Activated T-helper 9 cell treated with anti-CD3 and anti-CD28 coated beads, Interleukin-2, amount 50 U/mL, for 16 hours (primary cell): Measurements from ENCODE around the gene DUSP9.
"Not testable (repeated sequence)": the region's sequence is repeated elsewhere in the genome, so short reads cannot be mapped to it uniquely, and the experiment has no call there.

ENCODE experiments used
- DNase-seq: peaks from one replicate; pipeline ENCODE4 v3.0.0-alpha.2; 2020; ENCODE audit warnings: low read depth

Gene DUSP9

GRCh38 chrX:153692611-153693156, 45.7 kb downstream of the DUSP9 start:
- DNase-seq: no peak

GRCh38 chrX:153693216-153694086, 46.4 kb downstream of the DUSP9 start:
- no peak for DNase-seq

- DNase-seq: not testable (repeated sequence)
Observed at GRCh38 chrX:153694256-153694655, 47.3 kb downstream of the DUSP9 start.

GRCh38 chrX:153694687-153695270, 47.8 kb downstream of the DUSP9 start:
- DNase-seq: no peak

- DNase-seq: no peak
Observed at GRCh38 chrX:153696100-153696499, 49.1 kb downstream of the DUSP9 start.

- not testable (repeated sequence) for DNase-seq
Observed at GRCh38 chrX:153696538-153696937, 49.5 kb downstream of the DUSP9 start.

GRCh38 chrX:153696986-153697722, 50.2 kb downstream of the DUSP9 start:
- DNase-seq: not testable (repeated sequence)

GRCh38 chrX:153697924-153698865, 51.2 kb downstream of the DUSP9 start:
- DNase-seq: no peak

- not testable (repeated sequence) for DNase-seq
Observed at GRCh38 chrX:153699210-153699783, 52.3 kb downstream of the DUSP9 start.

GRCh38 chrX:153699784-153700371, 52.9 kb downstream of the DUSP9 start:
- DNase-seq: not testable (repeated sequence)

GRCh38 chrX:153700376-153700945, 53.5 kb downstream of the DUSP9 start:
- DNase-seq: no peak
